Left ventricle myocardium inferior (tissue), 1 donor: ENCODE measurements around the gene SLC51A. TPM values are rescaled to one million over a fixed set of nuclear protein-coding genes. Genes with fewer than 3 reads are reported as not detected.
"Not testable (repeated sequence)": the region's sequence is repeated elsewhere in the genome, so short reads cannot be mapped to it uniquely, and the experiment has no call there.

Source experiments
- DNase-seq: peaks from one replicate; pipeline ENCODE4 v3.0.0-alpha.2; 2020
- H3K27ac ChIP-seq: fragments of 200-600 bp; replicated peaks from 2 replicates; pipeline ENCODE4 v1.8.0; 2021
- H3K27me3 ChIP-seq: fragments of 200-600 bp; 2 replicates; pipeline ENCODE4 v1.8.0; 2021; ENCODE audit warnings: low read depth
- H3K36me3 ChIP-seq: fragments of 200-600 bp; 2 replicates; pipeline ENCODE4 v1.8.0; 2021
- H3K4me1 ChIP-seq: fragments of 200-600 bp; 2 replicates; pipeline ENCODE4 v1.8.0; 2021
- H3K4me3 ChIP-seq: fragments of 200-600 bp; 2 replicates; pipeline ENCODE4 v1.8.0; 2021; ENCODE audit warnings: mild to moderate bottlenecking, moderate library complexity
- H3K9me3 ChIP-seq: fragments of 200-600 bp; replicated peaks from 2 replicates; pipeline ENCODE4 v1.8.0; 2021
- intact Hi-C: fragments of 100-400 bp; cut with micrococcal nuclease; formaldehyde crosslinking; loops from one replicate; pipeline ENCODE4 v1.11.0; 2022
- total RNA-seq: library from RNA; stranded (reverse); fragmentation: NEBNext Ultra II Directional; extraction: Animal tissue kit (Norgen Biotek cat#: 25700); gene quantifications from one replicate; pipeline ENCODE4 v1.2.1, GENCODE V29; 2021
- TF ChIP-seq, protein P1 (sequence below): fragments of 200-600 bp; IDR thresholded peaks from 2 replicates; pipeline ENCODE4 v1.8.0; 2021; ENCODE audit warnings: antibody characterized with exemption, mild to moderate bottlenecking, borderline replicate concordance
- donor health status: DM: no; HTN: yes; CAD: no; lungs with severe emphysema.

SLC51A gene
- total RNA-seq, 1 donor from 2014 or later: not detected

- no peak overlapping the region for H3K27ac ChIP-seq
Measured at GRCh38 chr3:196179380-196180308, 36.7 kb upstream of the SLC51A start.

GRCh38 chr3:196180346-196180745 lies 36.0 kb upstream of the SLC51A start:
- Histone ChIP-seq H3K4me3 (no peak overlapping the region), H3K27me3 (peaks cover 9% of the 10 kb centered on the region), H3K36me3 (no peaks in the 10 kb centered on the region), H3K27ac (no peak overlapping the region), H3K9me3 (no peaks in the 10 kb centered on the region), H3K4me1 (no peaks in the 10 kb centered on the region)
- DNase-seq: no peak
- intact Hi-C loops: no loop called here
- TF ChIP-seq, protein P1, sequence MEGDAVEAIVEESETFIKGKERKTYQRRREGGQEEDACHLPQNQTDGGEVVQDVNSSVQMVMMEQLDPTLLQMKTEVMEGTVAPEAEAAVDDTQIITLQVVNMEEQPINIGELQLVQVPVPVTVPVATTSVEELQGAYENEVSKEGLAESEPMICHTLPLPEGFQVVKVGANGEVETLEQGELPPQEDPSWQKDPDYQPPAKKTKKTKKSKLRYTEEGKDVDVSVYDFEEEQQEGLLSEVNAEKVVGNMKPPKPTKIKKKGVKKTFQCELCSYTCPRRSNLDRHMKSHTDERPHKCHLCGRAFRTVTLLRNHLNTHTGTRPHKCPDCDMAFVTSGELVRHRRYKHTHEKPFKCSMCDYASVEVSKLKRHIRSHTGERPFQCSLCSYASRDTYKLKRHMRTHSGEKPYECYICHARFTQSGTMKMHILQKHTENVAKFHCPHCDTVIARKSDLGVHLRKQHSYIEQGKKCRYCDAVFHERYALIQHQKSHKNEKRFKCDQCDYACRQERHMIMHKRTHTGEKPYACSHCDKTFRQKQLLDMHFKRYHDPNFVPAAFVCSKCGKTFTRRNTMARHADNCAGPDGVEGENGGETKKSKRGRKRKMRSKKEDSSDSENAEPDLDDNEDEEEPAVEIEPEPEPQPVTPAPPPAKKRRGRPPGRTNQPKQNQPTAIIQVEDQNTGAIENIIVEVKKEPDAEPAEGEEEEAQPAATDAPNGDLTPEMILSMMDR: no peak

More at GRCh38 chr3:196179380-196180308, 36.7 kb upstream of the SLC51A start:
- Histone ChIP-seq H3K4me3 (no peak overlapping the region), H3K27me3 (peaks cover 9% of the 10 kb centered on the region), H3K36me3 (no peaks in the 10 kb centered on the region), H3K9me3 (no peaks in the 10 kb centered on the region), H3K4me1 (no peaks in the 10 kb centered on the region)
- no peak for DNase-seq
- TF ChIP-seq, protein P1: no peak
- intact Hi-C loops: no loop called here

GRCh38 chr3:196181127-196181546 lies 35.2 kb upstream of the SLC51A start:
- Histone ChIP-seq H3K36me3 (no peaks in the 10 kb centered on the region), H3K9me3 (no peaks in the 10 kb centered on the region), H3K4me1 (no peaks in the 10 kb centered on the region), H3K27ac (no peak overlapping the region), H3K4me3 (no peak overlapping the region), H3K27me3 (peaks cover 9% of the 10 kb centered on the region)
- intact Hi-C loops: no loop called here
- TF ChIP-seq, protein P1: no peak
- DNase-seq: no peak

DNA sequence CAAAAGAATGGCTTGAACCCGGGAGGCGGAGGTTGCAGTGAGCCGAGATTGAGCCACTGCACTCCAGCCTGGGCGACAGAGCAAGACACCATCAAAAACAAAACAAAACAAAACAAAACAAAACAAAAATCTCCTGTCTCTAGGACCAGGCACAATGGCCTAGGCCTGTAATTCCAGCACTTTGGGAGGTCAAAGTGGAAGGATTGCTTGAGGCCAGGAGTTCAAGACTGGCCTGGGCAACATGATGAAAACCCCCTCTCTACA lies 32.2 kb upstream of the SLC51A start:
- DNase-seq, intact Hi-C loops, H3K4me1 ChIP-seq, H3K9me3 ChIP-seq, H3K36me3 ChIP-seq, H3K27me3 ChIP-seq, H3K27ac ChIP-seq, H3K4me3 ChIP-seq: not testable (repeated sequence)

- H3K4me1 ChIP-seq: peaks cover 9% of the 10 kb centered on the region
- TF ChIP-seq, protein P1: no peak
- intact Hi-C loops: no loop called here
Measured at GRCh38 chr3:196184881-196185280, 31.5 kb upstream of the SLC51A start.

More at GRCh38 chr3:196184881-196185280, 31.5 kb upstream of the SLC51A start:
- no peak for DNase-seq
- Histone ChIP-seq H3K27me3 (peaks cover 7% of the 10 kb centered on the region), H3K9me3 (no peaks in the 10 kb centered on the region), H3K4me3 (no peak overlapping the region), H3K36me3 (no peaks in the 10 kb centered on the region), H3K27ac (no peak overlapping the region)
